K562 treated with DMSO at 1 percent for 24 hours (cell line): ENCODE measurements around the gene RIN3. TPM values are rescaled to one million over a fixed set of nuclear protein-coding genes. Genes with fewer than 3 reads are reported as not detected.

ENCODE experiments used
- total RNA-seq: library from RNA; unstranded; fragments of 300-600 nt; gene quantifications from 2 replicates; pipeline ENCODE4 v1.2.3, GENCODE V29; 2022; ENCODE audit warnings: low read depth; ENCODE audit not compliant: insufficient read depth

Gene RIN3
- total RNA-seq: 0.57 and 0.85 TPM in 2 replicates

GRCh38 chr14:92513204-92513965 is at the start of gene RIN3:
Gene RIN3 (plus strand): TSS chr14:92513781. CDS start chr14:92513933, 152 bp downstream.

Other genes starting within 250 kb of the RIN3 start
- not detected in 2 replicates for gene SLC24A4, start 190.6 kb upstream of the RIN3 start, total RNA-seq
- gene LGMN, start 234.8 kb downstream of the RIN3 start, total RNA-seq: 13.5 and 16.6 TPM in 2 replicates